Endometrium (tissue), 2 donors: ENCODE results near the gene ROBO2.

ENCODE experiments used
- FAIRE-seq: peaks from 2 replicates; lab custom pipeline; 2012; peaks lifted over from hg19 to GRCh38; lab: Jason Lieb, UNC
- donor health status: control.
- donor health status: control.

The ROBO2 gene

GRCh38 chr3:77190374-77190773 is 150.5 kb downstream of the ROBO2 start:
- FAIRE-seq: peak; percentile 99

- FAIRE-seq: no peak
Measured at GRCh38 chr3:77191014-77191413, 151.1 kb downstream of the ROBO2 start.

- FAIRE-seq: peak; percentile 76
Measured at GRCh38 chr3:77191640-77192039, 151.7 kb downstream of the ROBO2 start.

GRCh38 chr3:77195766-77196545 is 156.1 kb downstream of the ROBO2 start:
- FAIRE-seq: no peak

- no peak for FAIRE-seq
Measured at GRCh38 chr3:77197408-77197807, 157.5 kb downstream of the ROBO2 start.

GRCh38 chr3:77203851-77204250 is 164.0 kb downstream of the ROBO2 start:
- FAIRE-seq: no peak

GRCh38 chr3:77204788-77205187 is 164.9 kb downstream of the ROBO2 start:
- FAIRE-seq: no peak

- FAIRE-seq: no peak
Measured at GRCh38 chr3:77207753-77208152, 167.9 kb downstream of the ROBO2 start.

- FAIRE-seq: no peak
Measured at GRCh38 chr3:77222701-77223100, 182.8 kb downstream of the ROBO2 start.

GRCh38 chr3:77227567-77227966 is 187.7 kb downstream of the ROBO2 start:
- FAIRE-seq: peak; percentile 21

GRCh38 chr3:77232557-77232956 is 192.7 kb downstream of the ROBO2 start:
- FAIRE-seq: no peak

- no peak for FAIRE-seq
Measured at GRCh38 chr3:77234004-77234403, 194.1 kb downstream of the ROBO2 start.

- FAIRE-seq: no peak
Measured at GRCh38 chr3:77236118-77236517, 196.2 kb downstream of the ROBO2 start.

GRCh38 chr3:77240072-77240650 is 200.3 kb downstream of the ROBO2 start:
- no peak for FAIRE-seq

- no peak for FAIRE-seq
Measured at GRCh38 chr3:77242371-77242770, 202.5 kb downstream of the ROBO2 start.

- no peak for FAIRE-seq
Measured at GRCh38 chr3:77244981-77245380, 205.1 kb downstream of the ROBO2 start.

- FAIRE-seq: no peak
Measured at GRCh38 chr3:77247061-77247460, 207.2 kb downstream of the ROBO2 start.

GRCh38 chr3:77247817-77248216 is 207.9 kb downstream of the ROBO2 start:
- no peak for FAIRE-seq

GRCh38 chr3:77248420-77248819 is 208.5 kb downstream of the ROBO2 start:
- no peak for FAIRE-seq

GRCh38 chr3:77251136-77251535 is 211.2 kb downstream of the ROBO2 start:
- no peak for FAIRE-seq

- no peak for FAIRE-seq
Measured at GRCh38 chr3:77254967-77255831, 215.3 kb downstream of the ROBO2 start.

- FAIRE-seq: no peak
Measured at GRCh38 chr3:77256584-77257503, 216.9 kb downstream of the ROBO2 start.
